Mesenchymal stem cell (in vitro differentiated cells and primary cell): ENCODE measurements around the gene SH2D4B.

ENCODE experiments used
- DNase-seq: peaks from one replicate; pipeline ENCODE4 v3.0.0-alpha.2; 2013
- H2AFZ ChIP-seq: one replicate; pipeline ENCODE4 v1.6.1; 2013; ENCODE audit warnings: low read depth, mild to moderate bottlenecking, control low read depth, inconsistent platforms, low read length, moderate library complexity
- H2AK5ac ChIP-seq: 2 replicates; pipeline ENCODE4 v1.6.1; 2013; ENCODE audit warnings: low read length, moderate library complexity, mild to moderate bottlenecking, inconsistent platforms; ENCODE audit not compliant: severe bottlenecking
- H2BK120ac ChIP-seq: one replicate; pipeline ENCODE4 v1.6.1; 2013; ENCODE audit warnings: low read depth, mild to moderate bottlenecking, inconsistent platforms, low read length, moderate library complexity
- H2BK12ac ChIP-seq, 2 experiments: one replicate each; pipeline ENCODE4 v1.6.1; 2013; ENCODE audit warnings: inconsistent platforms in 2 of 2, low read length in 2 of 2, mild to moderate bottlenecking in 2 of 2, moderate library complexity in 2 of 2, control low read depth in 1 of 2
- H2BK15ac ChIP-seq: one replicate; pipeline ENCODE4 v1.6.1; 2013; ENCODE audit warnings: mild to moderate bottlenecking, low read depth, inconsistent platforms; ENCODE audit not compliant: poor library complexity, severe bottlenecking
- H2BK5ac ChIP-seq: 2 replicates; pipeline ENCODE4 v1.6.1; 2013; ENCODE audit warnings: low read depth, mild to moderate bottlenecking, low read length, control low read depth, inconsistent platforms; ENCODE audit not compliant: poor library complexity, severe bottlenecking
- H3K14ac ChIP-seq, 2 experiments: one replicate each; pipeline ENCODE4 v1.6.1; 2013; ENCODE audit warnings: inconsistent platforms in 2 of 2, low read length in 2 of 2, control low read depth in 1 of 2, mild to moderate bottlenecking in 1 of 2, moderate library complexity in 1 of 2
- H3K18ac ChIP-seq, 2 experiments: one replicate each; pipeline ENCODE4 v1.6.1; 2013; ENCODE audit warnings: inconsistent platforms in 2 of 2, low read length in 2 of 2, control low read depth in 1 of 2, low read depth in 1 of 2, mild to moderate bottlenecking in 1 of 2
- H3K23ac ChIP-seq, 2 experiments: one replicate each; pipeline ENCODE4 v1.6.1; 2013; ENCODE audit warnings: inconsistent platforms in 2 of 2, low read length in 2 of 2, mild to moderate bottlenecking in 2 of 2, moderate library complexity in 2 of 2, control low read depth in 1 of 2
- H3K27ac ChIP-seq: 2 replicates; pipeline ENCODE4 v1.5.1; 2013; ENCODE audit warnings: mild to moderate bottlenecking, moderate library complexity, low read length, control low read depth, inconsistent platforms; ENCODE audit not compliant: poor library complexity, severe bottlenecking
- H3K27me3 ChIP-seq, 2 experiments: 2 replicates each; pipeline versions ENCODE4 v1.6.1 to v1.7.0; 2013; ENCODE audit warnings: low read length in 2 of 2, mild to moderate bottlenecking in 2 of 2, moderate library complexity in 2 of 2, control low read depth in 1 of 2, inconsistent platforms in 1 of 2; ENCODE audit not compliant: control insufficient read depth in 1 of 2, insufficient read depth in 1 of 2
- H3K36me3 ChIP-seq, 2 experiments: 2 replicates each; pipeline versions ENCODE4 v1.6.1 to v1.7.0; 2013; ENCODE audit warnings: low read length in 2 of 2, control low read depth in 1 of 2, inconsistent platforms in 1 of 2, low read depth in 1 of 2, mild to moderate bottlenecking in 1 of 2; ENCODE audit not compliant: insufficient read depth in 2 of 2, control insufficient read depth in 1 of 2
- H3K4ac ChIP-seq, 2 experiments: one replicate each; pipeline ENCODE4 v1.6.1; 2013; ENCODE audit warnings: inconsistent platforms in 2 of 2, low read length in 2 of 2, mild to moderate bottlenecking in 2 of 2, moderate library complexity in 2 of 2, control low read depth in 1 of 2, low read depth in 1 of 2
- H3K4me1 ChIP-seq: 2 replicates; pipeline ENCODE4 v1.6.1; 2013; ENCODE audit warnings: low read depth, low read length, control low read depth; ENCODE audit not compliant: control insufficient read depth, insufficient read depth
- H3K4me2 ChIP-seq: 2 replicates; pipeline ENCODE4 v1.6.1; 2013; ENCODE audit warnings: low read length, mild to moderate bottlenecking, inconsistent platforms; ENCODE audit not compliant: poor library complexity, severe bottlenecking
- H3K4me3 ChIP-seq, 2 experiments: 2 replicates each; pipeline versions ENCODE4 v1.5.1 to v1.7.0; 2013; ENCODE audit warnings: low read length in 2 of 2, mild to moderate bottlenecking in 2 of 2, control low read depth in 1 of 2, low read depth in 1 of 2; ENCODE audit not compliant: insufficient read depth in 1 of 2
- H3K79me1 ChIP-seq: replicated peaks from 2 replicates; pipeline ENCODE4 v1.6.1; 2013; ENCODE audit warnings: mild to moderate bottlenecking, control low read depth, low read length, inconsistent platforms; ENCODE audit not compliant: poor library complexity, severe bottlenecking
- H3K9ac ChIP-seq: 2 replicates; pipeline ENCODE4 v1.7.0; 2013; ENCODE audit warnings: mild to moderate bottlenecking, low read length, moderate library complexity
- H3K9me3 ChIP-seq: 2 replicates; pipeline ENCODE4 v1.7.0; 2013; ENCODE audit warnings: mild to moderate bottlenecking, low read length; ENCODE audit not compliant: control insufficient read depth
- H4K8ac ChIP-seq: one replicate; pipeline ENCODE4 v1.6.1; 2013; ENCODE audit warnings: inconsistent platforms, mild to moderate bottlenecking, low read length, moderate library complexity
- H4K91ac ChIP-seq: one replicate; pipeline ENCODE4 v1.6.1; 2013; ENCODE audit warnings: mild to moderate bottlenecking, low read length, inconsistent platforms
- WGBS: methylation state at CpG from one replicate; pipeline ENCODE4 v1.1.7; 2013; ENCODE audit warnings: mixed read lengths; 5-methylcytosine and 5-hydroxymethylcytosine counted together

Gene SH2D4B

GRCh38 chr10:80690434-80690833, 152.7 kb downstream of the SH2D4B start:
- Histone ChIP-seq H3K27me3 (peaks cover 14 to 24% of the 10 kb centered on the region in 2 experiments), H3K18ac (no peak overlapping the region), H2BK120ac (no peak overlapping the region), H3K9me3 (no peaks in the 10 kb centered on the region), H2BK15ac (no peak overlapping the region), H3K14ac (no peak overlapping the region), H3K4me2 (no peak overlapping the region), H3K4ac (no peak overlapping the region), H3K79me1 (no peaks in the 10 kb centered on the region), H2BK5ac (no peak overlapping the region), H4K8ac (no peak overlapping the region), H3K23ac (no peak overlapping the region), H3K4me3 (no peak overlapping the region), H3K27ac (no peak overlapping the region), H3K36me3 (no peaks in the 10 kb centered on the region), H2AK5ac (no peak overlapping the region), H3K4me1 (no peaks in the 10 kb centered on the region), H2BK12ac (no peak overlapping the region), H4K91ac (no peak overlapping the region), H2AFZ (no peak overlapping the region), H3K9ac (no peak overlapping the region)
- no peak for DNase-seq

GRCh38 chr10:80691441-80691840, 153.7 kb downstream of the SH2D4B start:
- Histone ChIP-seq H3K4ac (no peak overlapping the region), H3K79me1 (no peaks in the 10 kb centered on the region)

GRCh38 chr10:80693565-80693964, 155.9 kb downstream of the SH2D4B start:
- Histone ChIP-seq H2AK5ac (no peak overlapping the region), H2BK12ac (no peak overlapping the region), H3K9ac (no peak overlapping the region), H2BK120ac (no peak overlapping the region), H3K14ac (no peak overlapping the region), H3K27ac (no peak overlapping the region), H3K4ac (no peak overlapping the region), H4K91ac (no peak overlapping the region), H3K79me1 (no peaks in the 10 kb centered on the region), H3K18ac (no peak overlapping the region), H3K4me3 (no peak overlapping the region), H2BK15ac (no peak overlapping the region), H3K9me3 (no peaks in the 10 kb centered on the region), H3K4me1 (no peaks in the 10 kb centered on the region), H2AFZ (no peak overlapping the region), H2BK5ac (no peak overlapping the region), H3K23ac (no peak overlapping the region), H3K36me3 (no peaks in the 10 kb centered on the region), H3K27me3 (peaks cover 22 to 40% of the 10 kb centered on the region in 2 experiments), H4K8ac (no peak overlapping the region), H3K4me2 (no peak overlapping the region)
- 80% methylated on average over 3 of the region's 3 CpGs for WGBS
- no peak for DNase-seq

More at GRCh38 chr10:80691441-80691840, 153.7 kb downstream of the SH2D4B start:
- H2AFZ ChIP-seq: no peak overlapping the region
- no peak overlapping the region for H2BK12ac ChIP-seq
- H2AK5ac ChIP-seq: no peak overlapping the region
- no peak for DNase-seq
- no peak overlapping the region for H3K14ac ChIP-seq
- H3K23ac ChIP-seq: no peak overlapping the region
- H3K4me3 ChIP-seq: no peak overlapping the region
- no peak overlapping the region for H3K27ac ChIP-seq
- H2BK120ac ChIP-seq: no peak overlapping the region
- H3K18ac ChIP-seq: no peak overlapping the region
- no peak overlapping the region for H2BK15ac ChIP-seq
- no peaks in the 10 kb centered on the region for H3K4me1 ChIP-seq
- H2BK5ac ChIP-seq: no peak overlapping the region
- no peaks in the 10 kb centered on the region for H3K9me3 ChIP-seq
- H3K27me3 ChIP-seq: peaks cover 19 to 34% of the 10 kb centered on the region in 2 experiments
- no peaks in the 10 kb centered on the region for H3K36me3 ChIP-seq
- no peak overlapping the region for H3K9ac ChIP-seq
- no peak overlapping the region for H3K4me2 ChIP-seq
- H4K91ac ChIP-seq: no peak overlapping the region
- H4K8ac ChIP-seq: no peak overlapping the region

- Histone ChIP-seq H3K4me2 (no peak overlapping the region), H3K14ac (no peak overlapping the region), H3K79me1 (no peaks in the 10 kb centered on the region), H2BK15ac (no peak overlapping the region), H4K91ac (no peak overlapping the region), H3K9ac (no peak overlapping the region), H3K23ac (no peak overlapping the region), H4K8ac (no peak overlapping the region), H2AK5ac (no peak overlapping the region), H2AFZ (no peak overlapping the region), H2BK12ac (no peak overlapping the region), H3K4ac (no peak overlapping the region), H3K4me3 (no peak overlapping the region), H3K18ac (no peak overlapping the region), H3K27ac (no peak overlapping the region), H2BK120ac (no peak overlapping the region), H3K9me3 (no peaks in the 10 kb centered on the region), H2BK5ac (no peak overlapping the region), H3K27me3 (peaks cover 19 to 41% of the 10 kb centered on the region in 2 experiments), H3K4me1 (peaks cover 2% of the 10 kb centered on the region), H3K36me3 (no peaks in the 10 kb centered on the region)
- 78% methylated on average over 5 of the region's 5 CpGs for WGBS
- no peak for DNase-seq
Observed at GRCh38 chr10:80694930-80695329, 157.2 kb downstream of the SH2D4B start.
